DOHH2 (cell line): Measurements from ENCODE around the gene UVRAG.

ENCODE experiments used
- CTCF ChIP-seq: fragments of 200-600 bp; sonication (generic); IDR thresholded peaks from one replicate; pipeline ENCODE4 v1.5.1; 2014; ENCODE audit warnings: antibody characterized with exemption, mild to moderate bottlenecking, low read depth, low read length; ENCODE audit not compliant: poor library complexity, severe bottlenecking
- EZH2phosphoT487 ChIP-seq: fragments of 200-600 bp; sonication (generic); IDR thresholded peaks from 2 replicates; pipeline ENCODE4 v1.6.1; 2017; ENCODE audit warnings: borderline replicate concordance, mild to moderate bottlenecking, antibody characterized with exemption, low read length, moderate library complexity, mixed read lengths

- TF ChIP-seq EZH2phosphoT487 (no peak), CTCF (no peak)
These were observed 35.8 kb downstream of the UVRAG start for GRCh38 chr11:75850787-75851186.
